HG03280 (cell line): ENCODE data around the gene PLEKHH3.
"Not testable (repeated sequence)": the region's sequence is repeated elsewhere in the genome, so short reads cannot be mapped to it uniquely, and the experiment has no call there.

ENCODE experiments used
- ATAC-seq: cut with Tn5 transposase; IDR thresholded peaks from one replicate; pipeline ENCODE4 v1.9.1; 2021; ENCODE audit warnings: mild to moderate bottlenecking, moderate library complexity; ENCODE audit not compliant: unreplicated experiment

The PLEKHH3 gene

GRCh38 chr17:42639525-42640113 is 37.2 kb downstream of the PLEKHH3 start:
- ATAC-seq, result no peak

- no peak for ATAC-seq
Measured at GRCh38 chr17:42632949-42633444, 43.8 kb downstream of the PLEKHH3 start.

GRCh38 chr17:42629411-42630009 is 47.3 kb downstream of the PLEKHH3 start:
- no peak for ATAC-seq

GRCh38 chr17:42627032-42627764 is 49.6 kb downstream of the PLEKHH3 start:
- not testable (repeated sequence) for ATAC-seq

GRCh38 chr17:42623732-42624596 is 52.8 kb downstream of the PLEKHH3 start:
- ATAC-seq, result no peak

GRCh38 chr17:42623271-42623670 is 53.5 kb downstream of the PLEKHH3 start:
- no peak for ATAC-seq

- not testable (repeated sequence) for ATAC-seq
Measured at GRCh38 chr17:42621987-42622386, 54.8 kb downstream of the PLEKHH3 start.

- peak; percentile 69 for ATAC-seq
Measured at GRCh38 chr17:42618442-42619150, 58.2 kb downstream of the PLEKHH3 start.

GRCh38 chr17:42617956-42618431 is 58.8 kb downstream of the PLEKHH3 start:
- ATAC-seq, result peak; percentile 17
